Activated CD4-positive, alpha-beta T cell treated with anti-CD3 and anti-CD28 coated beads, Interleukin-2, amount 50 U/mL, for 4 hours (primary cell): ENCODE results near the gene TPSG1.
"Not testable (repeated sequence)": the region's sequence is repeated elsewhere in the genome, so short reads cannot be mapped to it uniquely, and the experiment has no call there.

Source experiments
- DNase-seq, 2 experiments: peaks; one replicate each; pipeline ENCODE4 v3.0.0-alpha.2; 2020

TPSG1 gene

DNA sequence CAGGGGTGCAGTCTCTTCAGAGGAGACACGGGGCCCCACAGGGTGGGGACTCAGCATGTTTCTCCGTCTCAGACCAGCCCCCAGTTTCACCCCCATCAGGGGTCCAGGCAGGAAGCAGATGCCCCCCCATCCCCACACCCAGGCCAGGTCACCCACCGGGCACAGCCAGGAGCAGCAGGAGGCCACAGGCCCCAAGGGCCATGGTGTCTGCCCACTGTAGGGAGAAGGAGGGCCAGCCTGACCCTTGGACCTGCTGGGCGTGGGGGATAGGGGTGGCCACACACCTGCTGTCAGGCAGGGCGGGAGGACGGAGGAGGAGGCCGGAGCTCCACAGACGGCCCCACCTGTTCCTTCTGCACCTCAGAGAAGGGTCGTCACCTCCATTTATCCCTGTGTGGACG lies at the start of gene TPSG1:
Gene TPSG1, minus strand, starts transcription at position 218 of the 401 bp plus-strand sequence. Its CDS starts 16 bp downstream, at position 202.
- no peak for DNase-seq

DNA sequence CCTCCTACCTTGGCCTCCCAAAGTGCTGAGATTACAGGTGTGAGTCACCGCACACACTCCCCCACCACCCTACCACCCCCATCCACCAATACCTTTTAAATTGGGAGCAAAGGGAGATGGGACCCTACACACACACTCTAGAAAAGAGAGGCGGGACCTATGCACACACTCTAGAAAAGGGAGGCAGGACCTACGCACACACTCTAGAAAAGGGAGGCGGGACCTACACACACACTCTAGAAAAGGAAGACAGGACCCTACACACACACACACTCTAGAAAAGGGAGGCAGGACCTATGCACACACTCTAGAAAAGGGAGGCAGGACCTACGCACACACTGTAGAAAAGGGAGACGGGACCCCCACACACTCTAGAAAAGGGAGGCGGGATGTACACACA lies 49.7 kb upstream of the TPSG1 start:
- no peak for DNase-seq

DNA sequence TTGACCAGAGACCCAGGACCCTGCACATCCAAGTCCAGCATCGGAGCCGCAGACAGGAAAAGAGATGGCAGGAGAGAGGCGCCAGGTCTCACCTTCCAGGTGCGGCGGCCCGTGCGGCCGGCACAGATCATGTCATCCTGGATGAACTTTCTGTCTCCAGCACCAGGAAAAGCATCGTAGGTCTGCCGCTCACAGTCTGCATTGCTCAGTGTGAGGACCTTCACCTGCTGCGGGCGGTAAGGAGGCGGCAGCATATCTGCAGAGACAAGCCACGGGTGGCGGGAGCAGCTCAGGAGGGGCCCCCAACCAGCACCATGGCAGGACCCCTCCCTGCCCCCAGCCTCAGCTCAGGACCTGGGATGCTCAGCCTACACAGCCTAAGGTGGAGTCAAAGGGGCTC lies 48.7 kb upstream of the TPSG1 start:
- DNase-seq: no peak

DNA sequence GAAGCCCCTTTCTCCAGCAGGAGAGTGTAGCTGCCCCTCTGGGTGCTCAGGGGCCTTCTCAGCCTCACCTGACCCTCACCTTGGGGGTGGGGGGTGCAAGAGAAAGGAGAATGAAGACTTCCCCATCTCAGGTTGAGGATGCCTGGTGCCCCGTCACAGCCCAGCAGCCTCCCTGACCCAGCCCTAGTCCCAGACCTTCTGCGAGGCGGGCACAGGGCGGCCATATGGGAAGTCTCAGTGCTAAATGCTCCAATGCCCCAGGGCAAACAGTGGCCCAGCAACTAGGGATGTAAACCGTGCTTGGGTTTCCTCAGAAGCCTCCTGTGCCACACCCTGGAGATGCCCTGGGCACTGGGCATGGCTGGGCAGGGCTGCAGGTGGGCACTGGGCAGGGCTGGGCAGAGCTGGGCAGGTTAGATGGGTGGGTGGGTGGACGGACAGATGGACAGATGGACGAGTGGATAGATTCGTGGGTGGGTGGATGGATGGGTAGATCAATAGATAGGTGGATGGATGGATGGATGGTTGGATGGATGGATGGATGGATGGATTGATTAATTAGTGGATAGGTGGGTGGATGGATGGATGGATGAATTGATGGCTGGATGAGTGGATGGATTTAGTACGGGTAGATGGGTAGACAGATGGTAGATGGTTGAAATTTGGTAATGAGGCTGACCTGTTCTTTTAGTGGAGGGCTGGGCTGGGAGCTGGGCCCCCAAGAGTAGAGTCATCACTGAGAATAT lies 47.6 kb upstream of the TPSG1 start:
- no peak for DNase-seq

DNA sequence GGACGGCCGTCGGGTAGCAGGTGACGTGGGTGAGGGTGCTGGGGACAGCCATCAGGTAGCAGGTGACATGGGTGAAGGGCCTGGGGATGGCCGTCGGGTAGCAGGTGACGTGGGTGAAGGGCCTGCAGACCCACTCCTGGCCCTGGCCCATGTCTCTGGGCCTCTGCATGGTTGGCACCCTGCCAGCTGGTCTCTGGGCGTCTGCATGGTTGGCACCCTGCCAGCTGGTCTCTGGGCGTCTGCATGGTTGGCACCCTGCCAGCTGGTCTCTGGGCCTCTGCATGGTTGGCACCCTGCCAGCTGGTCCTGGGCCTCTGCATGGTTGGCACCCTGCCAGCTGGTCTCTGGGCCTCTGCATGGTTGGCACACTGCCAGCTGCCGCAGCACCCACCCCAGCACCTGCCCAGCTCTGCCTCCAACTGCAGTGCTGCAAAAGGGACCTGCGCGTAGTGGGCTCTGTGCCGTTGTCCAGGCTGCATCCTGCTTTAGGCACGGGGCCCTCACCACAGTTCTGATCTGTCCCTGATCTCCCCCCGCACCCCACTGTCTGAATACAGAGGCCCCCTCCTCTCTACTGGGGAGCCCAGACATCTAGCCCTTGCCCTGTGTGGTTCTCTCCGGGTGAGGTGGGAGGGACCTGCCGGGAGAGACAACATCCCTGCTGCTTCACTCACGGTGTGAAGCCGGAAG lies 46.8 kb upstream of the TPSG1 start:
- not testable (repeated sequence) for DNase-seq

DNA sequence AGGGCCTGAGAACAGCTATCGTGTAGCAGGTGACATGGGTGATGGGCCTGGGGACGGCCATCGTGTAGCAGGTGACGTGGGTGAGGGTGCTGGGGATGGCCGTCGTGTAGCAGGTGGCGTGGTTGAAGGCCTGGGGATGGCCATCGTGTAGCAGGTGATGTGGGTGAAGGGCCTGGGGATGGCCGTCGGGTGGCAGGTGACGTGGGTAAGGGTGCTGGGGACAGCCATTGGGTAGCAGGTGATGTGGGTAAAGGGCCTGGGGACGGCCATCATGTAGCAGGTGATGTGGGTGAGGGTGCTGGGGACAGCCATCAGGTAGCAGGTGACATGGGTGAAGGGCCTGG lies 46.3 kb upstream of the TPSG1 start:
- no peak for DNase-seq

DNA sequence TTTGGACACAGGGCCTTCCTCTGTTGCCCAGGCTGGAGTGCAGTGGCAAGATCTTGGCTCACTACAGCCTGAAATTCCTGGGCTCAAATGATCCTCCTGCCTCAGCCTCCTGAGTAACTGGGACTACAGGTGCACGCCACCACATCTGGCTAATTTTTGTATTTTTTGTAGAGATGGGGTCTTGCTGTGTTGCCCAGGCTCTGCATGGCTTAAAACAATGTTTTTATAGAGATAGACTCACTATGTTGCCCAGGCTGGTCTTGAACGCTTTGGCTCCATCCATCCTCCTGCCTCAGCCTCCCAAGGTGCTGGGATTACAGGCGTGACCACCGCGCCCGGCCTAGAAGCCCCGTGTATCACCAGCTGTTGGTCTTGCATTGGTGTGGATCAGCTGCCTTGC lies 44.4 kb upstream of the TPSG1 start:
- not testable (repeated sequence) for DNase-seq

DNA sequence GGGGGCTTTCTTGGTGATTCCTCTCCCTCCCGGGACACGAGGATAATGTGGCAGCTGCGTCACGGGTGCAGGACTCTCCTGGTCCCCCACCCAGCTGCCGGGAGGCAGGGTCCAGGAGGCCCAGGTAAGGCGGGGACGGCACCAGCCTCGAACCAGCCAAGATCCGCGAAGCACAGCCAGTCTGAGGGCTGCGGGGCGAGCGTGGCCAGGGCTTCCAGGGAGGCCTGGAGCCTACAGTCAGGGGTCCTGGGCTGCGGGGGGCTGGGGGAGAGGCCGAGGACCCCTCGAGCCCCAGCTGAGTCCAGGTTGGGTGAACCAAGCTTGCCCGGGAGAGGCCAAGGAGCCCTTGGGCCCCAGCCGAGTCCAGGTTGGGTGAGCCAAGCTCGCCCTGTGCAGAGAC lies 40.8 kb upstream of the TPSG1 start:
- no peak for DNase-seq

DNA sequence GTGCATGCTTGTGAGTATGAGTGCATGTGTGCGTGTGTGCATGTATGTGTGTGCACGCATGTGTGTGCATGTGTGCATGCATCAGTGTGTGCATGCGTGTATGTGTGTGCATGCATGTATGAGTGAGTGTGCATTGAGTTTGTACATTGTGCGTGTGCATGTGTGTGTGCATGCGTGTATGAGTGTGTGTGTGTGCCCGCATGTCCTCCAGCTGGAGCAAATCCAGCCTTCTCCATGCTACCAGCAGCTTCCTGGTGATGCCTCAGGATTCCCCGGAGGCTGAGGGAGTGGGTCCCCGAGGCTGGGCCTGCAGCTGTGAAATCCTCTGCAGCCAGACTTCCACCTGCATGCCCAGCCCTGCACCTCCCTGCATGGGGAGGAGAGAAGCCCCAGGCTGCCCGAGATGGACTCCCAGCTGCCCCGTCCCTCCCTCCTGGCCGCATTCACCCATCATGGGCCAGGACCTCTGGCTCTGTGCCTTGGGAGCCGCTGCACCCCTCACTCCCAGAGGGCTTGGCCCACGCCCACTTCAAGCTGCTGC lies 40.1 kb upstream of the TPSG1 start:
- DNase-seq: no peak

DNA sequence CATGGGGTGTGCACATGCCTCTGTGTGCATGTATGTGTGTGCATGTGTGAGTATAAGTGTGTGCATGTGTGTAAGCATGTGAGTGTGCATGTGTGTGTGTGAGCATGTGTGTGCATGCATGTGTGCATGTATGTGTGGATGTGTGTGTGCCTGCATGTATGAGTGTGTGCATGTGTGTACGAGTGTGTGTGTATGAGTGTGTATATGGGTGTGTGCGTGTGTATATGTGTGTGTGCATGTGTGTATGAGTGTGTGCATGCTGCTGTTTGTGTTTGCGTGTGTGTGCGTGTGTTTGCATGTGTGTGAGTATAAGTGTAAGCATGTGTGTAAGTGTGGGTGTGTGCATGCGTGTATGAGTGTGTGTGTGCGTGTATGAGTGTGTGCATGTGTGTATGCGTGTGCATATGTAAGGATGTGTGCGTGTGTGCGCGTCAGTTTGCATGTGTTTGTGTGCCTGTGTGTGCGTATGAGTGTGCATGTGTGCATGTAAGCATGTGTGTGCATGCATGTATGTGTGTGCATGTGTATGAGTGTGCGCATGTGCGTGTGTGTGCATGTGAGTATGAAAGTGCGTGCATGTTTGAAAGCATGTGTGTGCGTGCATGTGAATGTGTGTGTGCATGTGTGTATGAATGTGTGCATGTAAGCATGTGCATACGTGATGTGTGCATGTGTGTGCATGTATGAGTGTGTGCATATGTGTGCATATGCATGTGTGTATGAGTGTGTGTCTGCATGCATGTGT lies 39.4 kb upstream of the TPSG1 start:
- DNase-seq: no peak

DNA sequence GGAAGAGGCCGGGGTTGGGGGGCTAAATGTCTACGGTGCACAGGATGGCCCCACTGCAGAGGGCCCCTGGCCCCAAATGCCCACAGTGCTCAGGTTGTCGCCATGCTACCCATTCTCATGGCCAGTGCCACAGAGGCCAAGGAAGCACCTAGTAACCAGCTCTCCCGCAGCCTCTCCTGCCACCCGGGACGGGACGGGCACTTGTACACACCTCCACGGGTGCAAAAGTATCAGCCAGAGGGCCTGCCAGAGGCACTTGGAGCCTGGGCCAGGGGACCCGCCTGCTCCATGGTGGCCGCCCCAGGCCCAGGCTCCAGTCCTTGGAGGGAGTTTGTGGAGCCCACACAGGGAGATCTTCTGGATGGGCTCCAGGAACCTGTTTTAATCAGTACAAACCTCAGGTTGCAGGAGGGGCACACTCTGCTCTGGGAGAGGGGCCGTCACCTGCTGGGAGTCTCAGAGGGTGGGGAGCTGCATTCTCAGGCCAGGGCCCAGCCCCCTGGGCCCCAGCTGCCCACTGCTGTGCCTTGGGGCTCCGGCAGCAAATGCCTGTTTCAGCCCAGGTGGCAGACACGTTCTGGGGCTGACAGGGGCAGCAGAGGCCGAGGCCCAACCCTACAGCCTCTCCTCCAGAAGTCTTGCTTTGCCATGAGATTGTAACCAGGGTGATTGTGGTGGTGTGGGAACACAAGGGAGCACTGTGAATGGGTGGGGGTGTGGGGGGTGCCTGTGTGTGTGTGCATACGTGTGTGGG lies 38.7 kb upstream of the TPSG1 start:
- no peak for DNase-seq

DNA sequence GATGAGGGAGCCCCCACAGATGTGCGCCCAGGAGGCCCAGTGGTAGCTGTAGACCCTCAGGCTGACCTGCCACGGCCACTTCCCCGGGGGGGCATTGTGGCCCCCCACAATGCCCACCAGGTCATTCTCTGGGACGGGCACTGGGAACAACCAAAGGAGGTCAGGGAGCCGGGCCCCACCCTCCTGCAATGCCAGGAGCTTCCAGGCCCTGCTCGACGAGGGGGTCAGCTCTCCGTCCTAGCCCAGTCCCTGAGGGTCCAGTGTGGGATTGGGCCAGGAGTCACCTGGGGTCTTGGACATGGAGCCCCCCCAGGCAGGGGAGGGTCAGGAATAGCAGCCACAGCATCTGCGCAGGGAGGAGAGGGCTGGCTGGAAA lies 37.8 kb upstream of the TPSG1 start:
- no peak for DNase-seq

DNA sequence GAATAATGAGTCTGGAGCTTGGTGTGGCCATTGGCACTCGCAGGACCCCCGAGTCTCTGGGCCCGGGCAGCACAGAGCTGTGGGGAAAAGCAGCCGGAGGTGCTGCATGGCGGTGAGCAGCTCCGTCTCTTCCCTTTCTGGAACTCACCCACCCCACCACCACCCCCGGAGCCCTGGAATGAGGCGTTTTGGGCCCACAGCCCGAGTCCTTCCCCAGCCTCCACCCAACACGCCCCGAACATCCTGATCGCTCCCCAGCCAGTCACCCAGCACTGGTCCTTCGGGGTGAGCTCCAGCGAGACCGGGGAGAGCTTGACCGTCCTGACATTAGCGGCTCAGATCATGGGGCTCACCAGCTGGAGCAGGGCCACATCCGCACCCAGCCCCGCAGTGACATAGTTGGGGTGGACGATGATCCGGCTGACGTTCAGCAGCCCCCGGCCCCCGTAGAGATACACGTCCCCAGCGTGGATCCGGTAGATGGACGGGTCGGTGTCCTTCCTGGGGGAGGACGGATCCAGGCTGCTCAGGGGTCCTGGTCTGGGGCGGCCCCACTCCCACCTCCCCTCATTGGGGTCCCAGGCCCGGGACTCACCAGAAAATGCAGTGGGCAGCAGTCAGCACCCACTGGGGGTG lies 37.3 kb upstream of the TPSG1 start:
- no peak for DNase-seq

DNA sequence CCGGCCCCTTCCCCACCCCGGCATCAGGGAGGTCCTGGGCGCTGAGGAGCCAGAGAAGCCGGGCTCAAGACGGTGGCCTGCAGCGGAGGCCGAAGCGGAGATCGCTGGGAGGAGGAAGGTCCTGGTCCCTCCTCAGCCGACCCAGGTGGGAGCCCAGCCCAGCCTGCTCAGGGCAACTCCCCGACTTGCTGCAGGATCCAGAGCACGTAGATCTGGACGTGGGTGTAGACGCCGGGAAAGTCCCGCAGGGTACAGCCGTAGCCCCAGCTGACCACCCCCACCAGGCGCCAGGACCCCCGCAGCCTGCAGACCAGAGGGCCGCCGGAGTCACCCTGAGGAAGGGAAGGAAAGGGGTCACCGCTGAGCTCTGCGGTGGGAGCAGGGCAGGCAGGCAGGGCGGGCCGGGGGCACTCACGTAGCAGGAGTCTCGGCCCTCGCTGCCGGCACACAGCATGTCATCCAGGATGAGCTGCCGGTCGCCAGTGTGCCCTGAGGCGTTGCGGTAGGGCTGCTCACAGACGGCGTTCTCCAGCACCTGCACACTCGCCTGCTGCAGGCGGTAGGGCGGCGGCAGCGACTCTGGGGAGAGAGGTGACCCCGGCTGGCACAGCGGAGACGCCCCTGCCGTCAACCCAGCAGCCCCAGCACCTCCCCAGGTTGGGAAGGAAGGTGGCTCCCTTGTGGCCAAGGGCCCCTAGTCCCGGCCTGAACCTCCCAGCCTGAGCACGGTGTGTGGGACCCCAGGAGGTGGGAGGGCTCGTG lies 36.2 kb upstream of the TPSG1 start:
- DNase-seq: no peak

DNA sequence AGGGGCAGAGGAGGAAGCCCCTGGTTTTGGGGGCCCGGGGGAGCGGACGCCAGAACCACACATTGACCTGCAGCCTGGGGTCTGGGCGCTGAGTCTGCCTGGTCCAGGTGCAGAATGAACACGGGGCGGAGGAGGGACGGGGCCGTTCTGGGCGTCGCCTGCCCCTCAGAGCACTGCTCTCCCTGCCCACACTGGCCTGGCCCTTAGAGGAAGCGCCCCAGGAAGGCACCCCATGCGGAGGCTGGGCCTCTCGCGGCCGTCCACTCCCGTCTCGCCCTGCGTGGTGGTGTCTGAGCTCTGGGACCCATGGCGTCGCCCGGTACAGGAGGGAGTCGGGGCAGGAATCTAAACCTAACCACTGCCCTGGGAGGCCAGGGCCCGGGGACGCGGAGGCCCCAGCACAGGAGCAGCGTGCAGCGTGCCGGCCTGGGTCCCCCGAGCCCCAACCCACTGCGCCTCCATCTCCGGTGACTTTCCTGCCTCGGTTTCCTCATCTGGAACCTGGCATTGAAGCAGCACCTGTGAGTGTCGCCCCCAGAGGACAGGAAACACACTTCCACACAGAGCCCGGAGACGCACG lies 35.1 kb upstream of the TPSG1 start:
- DNase-seq: no peak

DNA sequence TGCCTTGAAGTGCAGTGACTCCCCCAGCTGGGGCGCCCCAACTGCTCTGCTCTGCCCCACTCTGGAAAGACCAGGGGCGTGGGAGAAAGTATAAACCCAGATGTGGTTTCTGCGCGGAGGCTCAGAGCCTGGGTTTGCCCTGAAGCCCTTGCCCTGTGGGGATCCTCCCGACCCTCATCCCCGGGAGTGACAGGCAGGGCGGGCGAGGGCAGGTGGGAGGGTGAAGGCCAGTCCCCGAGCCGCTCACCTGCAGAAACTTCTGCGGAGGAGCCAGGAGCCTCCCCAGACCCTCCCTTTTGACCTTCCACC lies 34.6 kb upstream of the TPSG1 start:
- DNase-seq: no peak

DNA sequence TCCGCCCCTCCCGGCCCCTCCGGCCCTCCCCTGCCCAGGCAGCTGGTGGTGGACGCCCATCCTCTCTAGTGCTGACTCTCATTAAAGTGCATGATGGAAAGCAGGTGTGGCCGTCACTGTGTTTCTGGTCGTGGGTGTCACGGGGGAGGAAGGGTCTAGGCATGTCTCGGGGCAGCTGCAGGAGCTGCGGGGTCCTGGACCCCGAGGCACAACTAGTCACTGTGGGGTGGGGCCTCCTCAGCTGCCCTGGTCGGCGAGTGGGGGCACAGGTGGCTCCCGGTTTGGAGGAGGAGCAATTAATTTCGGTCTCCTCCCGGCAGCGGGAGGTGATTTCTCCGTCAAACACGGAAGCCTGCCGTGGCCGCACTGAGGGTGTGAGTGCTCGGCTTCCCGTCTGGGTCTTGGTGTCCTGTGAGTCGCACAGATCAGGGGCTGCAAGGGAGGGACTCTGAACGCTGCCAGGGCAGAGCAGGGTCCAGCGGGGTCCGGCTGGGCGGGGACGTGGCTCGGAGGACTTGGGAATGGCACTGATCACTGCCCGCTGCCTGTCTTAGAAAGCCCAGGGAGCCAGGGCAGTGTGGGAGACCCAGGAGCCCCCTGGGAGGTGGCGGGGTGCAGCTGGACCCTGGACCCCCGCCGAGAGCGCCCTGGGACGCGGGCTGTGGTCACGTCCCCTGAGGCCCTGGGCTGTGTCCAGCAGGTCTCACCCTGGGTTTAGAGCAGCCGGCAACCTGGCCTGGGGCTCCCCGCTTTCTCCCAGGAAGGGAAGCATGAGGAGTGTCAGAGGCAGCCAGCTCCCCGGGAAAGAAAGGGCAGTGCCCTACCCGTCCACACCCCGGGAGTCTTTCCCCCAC lies 34.1 kb upstream of the TPSG1 start:
- DNase-seq: no peak

DNA sequence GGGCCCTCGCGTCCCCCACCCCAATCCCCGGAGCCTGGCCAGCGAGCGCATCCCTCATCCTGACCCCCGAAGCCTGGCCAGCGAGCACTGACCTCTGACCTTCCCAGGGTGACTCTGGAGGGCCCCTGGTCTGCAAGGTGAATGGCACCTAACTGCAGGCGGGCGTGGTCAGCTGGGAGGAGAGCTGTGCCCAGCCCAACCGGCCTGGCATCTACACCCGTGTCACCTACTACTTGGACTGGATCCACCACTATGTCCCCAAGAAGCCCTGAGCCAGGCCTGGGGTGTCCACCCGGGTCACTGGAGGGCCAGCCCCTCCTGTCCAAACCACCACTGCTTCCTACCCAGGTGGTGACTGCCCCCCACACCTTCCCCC lies 33.1 kb upstream of the TPSG1 start:
- DNase-seq: no peak

DNA sequence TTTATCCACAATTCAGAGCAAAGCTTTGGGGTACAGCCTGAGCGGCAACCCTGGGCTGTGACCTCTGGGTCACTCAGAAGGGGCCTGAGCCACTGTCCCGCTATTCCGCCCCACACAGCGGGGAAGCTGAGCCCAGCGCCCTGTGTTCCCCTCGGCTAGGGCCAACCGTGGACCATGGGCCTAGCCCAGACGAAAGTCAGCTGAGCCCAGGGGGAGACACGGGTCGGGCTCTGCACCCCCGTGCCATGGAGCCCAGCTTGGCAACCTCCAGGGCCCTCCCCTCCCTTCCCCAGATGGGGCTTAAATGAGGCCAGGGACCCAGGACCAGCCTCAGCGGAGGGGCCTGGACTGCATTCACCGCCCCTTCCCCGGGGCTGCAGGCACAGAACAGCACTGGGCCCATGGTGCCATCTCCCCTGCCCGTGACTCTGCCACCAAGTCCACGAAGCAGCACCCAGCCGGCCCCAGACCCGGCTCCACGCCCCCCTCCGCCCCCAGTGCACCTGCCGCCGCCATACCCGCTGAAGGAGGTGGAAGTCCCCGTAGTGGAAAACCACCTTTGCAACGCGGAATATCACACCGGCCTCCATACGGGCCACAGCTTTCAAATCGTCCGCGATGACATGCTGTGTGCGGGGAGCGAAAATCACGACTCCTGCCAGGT lies 32.6 kb upstream of the TPSG1 start:
- DNase-seq: no peak

DNA sequence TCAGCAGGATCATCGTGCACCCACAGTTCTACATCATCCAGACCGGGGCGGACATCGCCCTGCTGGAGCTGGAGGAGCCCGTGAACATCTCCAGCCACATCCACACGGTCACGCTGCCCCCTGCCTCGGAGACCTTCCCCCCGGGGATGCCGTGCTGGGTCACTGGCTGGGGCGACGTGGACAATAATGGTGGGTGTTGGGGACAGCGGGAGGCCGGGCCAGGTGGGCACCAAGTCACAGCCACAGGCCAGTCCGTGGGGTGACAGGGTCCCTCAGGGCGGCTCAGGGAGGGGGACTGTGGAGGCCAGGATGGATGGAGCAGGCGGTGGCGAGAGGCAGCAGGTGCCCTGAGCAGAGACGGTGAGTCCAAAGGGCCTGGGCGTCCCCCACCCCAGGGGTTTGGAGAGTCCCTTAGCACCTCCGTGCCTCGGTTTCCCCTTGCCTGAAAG lies 31.8 kb upstream of the TPSG1 start:
- DNase-seq: no peak
